Kidney epithelial cell (primary cell): ENCODE data around the gene MCOLN2. TPM values are rescaled to one million over a fixed set of nuclear protein-coding genes. Genes with fewer than 3 reads are reported as not detected.
"Not testable (repeated sequence)": the region's sequence is repeated elsewhere in the genome, so short reads cannot be mapped to it uniquely, and the experiment has no call there.

Experiments
- DNase-seq: peaks from one replicate; pipeline ENCODE4 v3.0.0-alpha.2; 2010; ENCODE audit warnings: low read depth
- H3K27me3 ChIP-seq: 2 replicates; pipeline ENCODE4 v1.6.0; 2011; ENCODE audit warnings: low read length; ENCODE audit not compliant: control insufficient read depth, insufficient read depth
- H3K36me3 ChIP-seq: 2 replicates; pipeline ENCODE4 v1.5.1; 2011; ENCODE audit warnings: low read length; ENCODE audit not compliant: control insufficient read depth, insufficient read depth
- H3K4me3 ChIP-seq: 2 replicates; pipeline ENCODE4 v1.5.1; 2011; ENCODE audit warnings: low read depth, mild to moderate bottlenecking, control low read depth, low read length
- total RNA-seq: library from RNA; depleted of rRNA; stranded (reverse); fragments of >200 nt; gene quantifications from 2 replicates; pipeline ENCODE4 v1.2.3, GENCODE V29; 2015
- TF ChIP-seq, protein P1 (sequence below): IDR thresholded peaks from 2 replicates; pipeline ENCODE4 v1.5.1; 2011; ENCODE audit warnings: mild to moderate bottlenecking, moderate library complexity, low read length, control low read depth, inconsistent platforms; ENCODE audit not compliant: insufficient read depth, poor library complexity, severe bottlenecking

The MCOLN2 gene
- total RNA-seq, 1 donor from 2014 or later: 0.46 TPM

DNA sequence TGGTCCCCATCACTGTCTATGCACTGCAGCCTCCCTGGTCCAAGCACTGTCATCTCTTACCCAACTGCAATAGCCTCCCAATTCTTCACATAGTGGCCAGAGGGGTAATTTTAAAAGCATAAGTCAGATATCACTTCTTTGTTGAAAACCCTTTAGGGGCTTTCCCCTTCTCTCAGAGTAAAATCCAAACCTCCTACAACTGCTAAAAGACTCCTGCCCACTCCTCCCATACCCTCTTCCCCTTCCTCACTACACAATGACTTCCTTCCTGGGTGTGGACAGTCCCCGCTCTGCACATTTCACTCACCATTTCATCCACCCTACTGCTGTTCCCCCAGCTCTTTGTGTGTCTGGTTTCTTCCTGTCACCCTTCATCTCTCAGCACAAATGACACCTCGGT lies 8.3 kb downstream of the MCOLN2 start:
- no peak for DNase-seq
- TF ChIP-seq, protein P1, sequence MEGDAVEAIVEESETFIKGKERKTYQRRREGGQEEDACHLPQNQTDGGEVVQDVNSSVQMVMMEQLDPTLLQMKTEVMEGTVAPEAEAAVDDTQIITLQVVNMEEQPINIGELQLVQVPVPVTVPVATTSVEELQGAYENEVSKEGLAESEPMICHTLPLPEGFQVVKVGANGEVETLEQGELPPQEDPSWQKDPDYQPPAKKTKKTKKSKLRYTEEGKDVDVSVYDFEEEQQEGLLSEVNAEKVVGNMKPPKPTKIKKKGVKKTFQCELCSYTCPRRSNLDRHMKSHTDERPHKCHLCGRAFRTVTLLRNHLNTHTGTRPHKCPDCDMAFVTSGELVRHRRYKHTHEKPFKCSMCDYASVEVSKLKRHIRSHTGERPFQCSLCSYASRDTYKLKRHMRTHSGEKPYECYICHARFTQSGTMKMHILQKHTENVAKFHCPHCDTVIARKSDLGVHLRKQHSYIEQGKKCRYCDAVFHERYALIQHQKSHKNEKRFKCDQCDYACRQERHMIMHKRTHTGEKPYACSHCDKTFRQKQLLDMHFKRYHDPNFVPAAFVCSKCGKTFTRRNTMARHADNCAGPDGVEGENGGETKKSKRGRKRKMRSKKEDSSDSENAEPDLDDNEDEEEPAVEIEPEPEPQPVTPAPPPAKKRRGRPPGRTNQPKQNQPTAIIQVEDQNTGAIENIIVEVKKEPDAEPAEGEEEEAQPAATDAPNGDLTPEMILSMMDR: no peak
- H3K4me3 ChIP-seq: no peak overlapping the region
- H3K36me3 ChIP-seq: no peaks in the 10 kb centered on the region
- no peaks in the 10 kb centered on the region for H3K27me3 ChIP-seq

DNA sequence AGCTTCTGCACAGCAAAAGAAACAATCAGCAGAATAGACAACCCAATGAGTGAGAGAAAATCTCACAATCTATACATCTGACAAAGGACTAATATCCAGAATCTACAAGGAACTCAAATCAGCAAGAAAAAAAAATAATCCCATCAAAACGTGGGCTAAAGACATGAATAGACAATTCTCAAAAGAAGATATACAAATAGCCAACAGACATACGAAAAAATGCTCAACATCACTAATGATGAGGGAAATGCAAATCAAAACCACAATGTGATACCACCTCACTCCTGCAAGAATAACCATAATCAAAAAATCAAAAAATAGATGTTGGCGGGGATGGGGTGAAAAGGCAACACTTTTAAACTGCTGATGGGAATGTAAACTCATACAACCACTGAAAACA lies 10.4 kb downstream of the MCOLN2 start:
- not testable (repeated sequence) for H3K4me3 ChIP-seq, H3K36me3 ChIP-seq, H3K27me3 ChIP-seq, DNase-seq

DNA sequence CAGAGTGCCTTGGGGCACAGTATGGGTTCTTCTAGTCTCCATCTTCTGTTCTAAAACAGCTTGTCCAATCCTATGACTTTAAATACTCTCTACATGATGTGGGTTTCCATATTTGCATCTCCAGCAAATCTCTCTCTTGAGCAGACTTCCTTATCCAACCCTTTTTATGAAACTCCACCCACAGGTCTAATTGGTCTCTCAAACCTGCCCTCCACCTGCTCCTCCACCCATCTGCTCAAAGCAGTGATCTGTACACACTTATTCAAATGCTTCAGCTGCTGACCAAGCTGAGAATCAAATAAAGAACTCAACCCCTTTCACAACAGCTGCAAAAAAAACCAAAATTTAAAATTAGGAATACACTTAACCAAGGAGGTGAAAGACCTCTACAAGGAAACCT lies 11.5 kb downstream of the MCOLN2 start:
- Histone ChIP-seq H3K4me3 (no peak overlapping the region), H3K36me3 (no peaks in the 10 kb centered on the region), H3K27me3 (no peaks in the 10 kb centered on the region)
- TF ChIP-seq, protein P1: no peak
- no peak for DNase-seq

DNA sequence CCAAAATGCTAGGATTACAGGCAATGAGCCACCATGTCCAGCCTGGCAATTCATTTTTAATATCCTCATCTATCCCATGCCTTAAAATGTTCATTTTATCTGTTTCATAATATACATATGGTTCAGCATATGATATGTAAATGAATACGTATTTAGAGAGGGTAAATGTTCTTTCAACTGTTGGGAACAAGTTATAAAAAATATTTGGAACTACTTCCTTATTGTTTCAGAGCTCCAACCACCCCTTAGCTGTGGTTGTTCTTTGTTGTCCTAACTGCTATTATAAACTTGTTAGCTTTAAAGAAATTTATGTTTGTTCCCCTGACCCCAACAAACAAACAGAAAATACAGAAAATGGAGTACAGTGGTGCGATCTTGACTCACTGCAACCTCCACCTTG lies 14.5 kb downstream of the MCOLN2 start:
- Histone ChIP-seq H3K36me3 (no peaks in the 10 kb centered on the region), H3K4me3 (no peak overlapping the region), H3K27me3 (no peaks in the 10 kb centered on the region)
- no peak for DNase-seq
- TF ChIP-seq, protein P1: no peak

DNA sequence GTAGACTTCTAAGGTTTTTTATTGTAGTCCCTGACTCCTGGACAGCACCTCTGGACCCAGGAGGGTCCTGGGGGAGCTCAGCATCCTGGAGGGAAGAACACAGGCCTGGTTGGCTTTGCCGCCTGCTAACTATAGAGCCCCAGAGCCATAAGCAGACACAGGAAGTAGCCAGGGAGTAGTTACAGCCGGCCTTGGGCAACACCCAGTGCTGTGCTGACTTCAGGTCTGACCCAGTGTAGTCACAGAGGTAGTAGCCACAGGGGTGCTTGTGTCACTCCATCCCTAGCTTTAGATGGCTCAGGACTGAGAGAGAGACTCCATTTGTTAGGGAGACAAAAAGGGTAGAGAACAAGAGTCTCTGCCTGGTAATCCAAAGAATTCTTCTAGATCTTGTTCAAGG lies 21.9 kb downstream of the MCOLN2 start:
- no peaks in the 10 kb centered on the region for H3K27me3 ChIP-seq
- no peak overlapping the region for H3K4me3 ChIP-seq
- no peak for DNase-seq
- TF ChIP-seq, protein P1: no peak
- no peaks in the 10 kb centered on the region for H3K36me3 ChIP-seq

DNA sequence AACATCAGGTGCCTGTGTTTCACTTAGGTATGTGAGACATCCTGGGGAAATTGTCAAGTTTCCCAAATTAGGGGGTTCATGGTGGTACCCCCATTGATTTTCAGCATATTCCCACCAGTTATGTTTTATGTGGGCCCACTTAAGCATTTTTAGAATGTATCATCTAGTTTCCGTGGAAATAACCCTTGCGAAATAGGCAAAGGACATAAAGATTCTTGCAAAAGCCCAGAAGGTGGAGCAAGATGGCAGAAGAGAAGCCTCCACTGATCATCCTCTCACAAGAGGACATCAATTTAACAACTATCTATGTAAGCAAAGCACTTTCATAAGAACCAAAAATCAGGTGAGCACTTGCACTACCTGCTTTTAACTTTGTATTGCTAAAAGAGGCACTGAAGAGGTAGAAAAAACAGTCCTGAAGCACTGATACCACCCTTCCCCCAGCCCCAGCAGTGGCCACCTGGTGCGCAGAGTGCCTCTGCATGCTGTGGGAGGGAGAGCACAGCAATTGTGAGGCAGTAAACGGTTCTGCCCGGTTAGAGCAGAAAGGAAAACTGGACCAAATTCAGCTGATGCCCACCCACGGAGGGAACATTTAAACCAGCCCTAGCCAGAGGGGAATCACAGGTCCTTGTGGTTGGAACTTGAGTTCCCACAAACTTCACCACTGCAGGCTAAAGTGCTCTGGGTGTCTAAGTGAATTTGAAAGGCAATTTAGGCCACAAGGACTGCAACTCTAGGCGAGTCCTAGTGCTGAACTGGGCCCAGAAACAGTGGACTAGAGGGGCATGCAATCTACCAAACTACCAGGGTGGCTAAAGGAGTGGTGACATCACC lies 23.2 kb downstream of the MCOLN2 start:
- DNase-seq: no peak
- H3K36me3 ChIP-seq: no peaks in the 10 kb centered on the region
- no peaks in the 10 kb centered on the region for H3K27me3 ChIP-seq
- TF ChIP-seq, protein P1: no peak
- H3K4me3 ChIP-seq: no peak overlapping the region
